Choroid plexus epithelial cell (primary cell): ENCODE data around the gene SMIM10L2A.
"Not testable (repeated sequence)": the region's sequence is repeated elsewhere in the genome, so short reads cannot be mapped to it uniquely, and the experiment has no call there.

Experiments used
- DNase-seq: peaks from one replicate; pipeline ENCODE4 v3.0.0-alpha.2; 2010; ENCODE audit warnings: low read depth
- H3K4me3 ChIP-seq: 2 replicates; pipeline ENCODE4 v1.5.1; 2011; ENCODE audit warnings: low read depth, mild to moderate bottlenecking, control low read depth, low read length, moderate library complexity
- CTCF ChIP-seq: conservative IDR thresholded peaks from 2 replicates; pipeline ENCODE4 v1.5.1; 2011; ENCODE audit warnings: low read depth, mild to moderate bottlenecking, control low read depth, inconsistent platforms, low read length, moderate library complexity

SMIM10L2A gene

DNA sequence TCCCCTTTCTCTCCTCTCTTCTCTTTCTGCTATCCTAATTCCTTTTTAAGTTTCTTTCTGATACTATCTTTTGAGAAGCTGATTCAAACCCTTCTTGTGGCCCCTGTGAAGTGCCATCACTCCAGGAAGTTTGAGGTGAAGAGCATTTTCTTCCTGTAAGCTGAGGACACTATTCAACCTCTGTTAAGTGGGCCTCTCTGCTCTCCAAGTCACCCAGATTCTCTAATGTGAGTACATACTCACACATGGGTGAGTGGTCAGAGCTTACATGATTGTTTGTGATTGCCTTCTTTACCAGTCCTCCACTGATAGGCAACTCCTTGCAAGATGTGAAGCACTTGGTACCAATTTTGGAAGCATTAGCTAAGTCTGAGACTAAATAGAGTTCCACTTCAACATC is 18.4 kb upstream of the SMIM10L2A start:
- no peak for TF ChIP-seq CTCF
- no peak for DNase-seq
- H3K4me3 ChIP-seq, result no peak overlapping the region

DNA sequence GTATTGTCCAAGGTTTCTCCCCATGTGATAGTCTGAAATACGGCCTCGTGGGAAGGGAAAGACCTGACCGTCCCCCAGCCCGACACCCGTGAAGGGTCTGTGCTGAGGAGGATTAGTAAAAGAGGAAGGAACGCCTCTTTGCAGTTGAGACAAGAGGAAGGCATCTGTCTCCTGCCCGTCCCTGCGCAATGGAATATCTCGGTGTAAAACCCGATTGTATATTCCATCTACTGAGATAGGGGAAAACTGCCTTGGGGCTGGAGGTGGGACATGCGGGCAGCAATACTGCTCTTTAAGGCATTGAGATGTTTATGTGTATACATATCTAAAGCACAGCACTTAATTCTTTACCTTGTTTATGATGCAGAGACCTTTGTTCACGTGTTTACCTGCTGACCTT is 15.3 kb upstream of the SMIM10L2A start:
- H3K4me3 ChIP-seq, DNase-seq: not testable (repeated sequence)

GRCh38 chrX:135408794-135409193 is 12.9 kb upstream of the SMIM10L2A start:
- no peak overlapping the region for H3K4me3 ChIP-seq
- TF ChIP-seq CTCF, result no peak
- no peak for DNase-seq

DNA sequence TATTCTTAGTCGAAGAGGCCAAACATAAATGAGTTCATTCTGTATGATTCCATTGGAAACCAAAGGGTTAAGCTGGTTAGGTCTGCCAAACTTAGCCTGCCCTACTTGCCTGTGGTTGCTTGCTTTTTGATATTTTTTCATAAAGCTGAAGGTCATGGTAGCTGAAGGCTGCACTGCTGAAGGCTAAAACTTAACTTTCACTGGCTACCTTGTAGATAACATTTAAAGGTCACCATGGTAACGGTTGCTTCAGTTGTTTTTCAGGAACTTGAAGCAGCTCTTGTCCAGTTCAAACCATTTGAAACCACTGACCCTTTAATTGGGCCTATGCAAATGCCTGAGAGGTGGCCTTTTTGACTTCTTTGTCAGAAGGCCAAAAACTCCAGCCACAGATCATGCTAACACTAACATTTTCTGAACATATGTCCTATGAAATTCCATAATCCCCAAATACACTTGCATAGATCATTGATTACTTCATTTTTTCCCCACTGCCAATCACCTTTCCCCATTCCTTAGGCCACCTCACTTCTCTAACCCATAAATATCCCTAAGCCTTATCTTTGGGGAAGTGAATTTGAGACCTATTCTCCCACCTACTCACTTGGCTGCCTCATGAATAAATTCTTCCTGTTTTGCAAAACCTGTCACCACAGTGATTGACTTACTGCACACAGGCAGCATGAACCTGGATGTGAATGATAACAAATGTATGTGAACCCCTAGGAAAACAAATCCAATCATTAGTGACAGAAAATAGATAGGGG is 10.7 kb upstream of the SMIM10L2A start:
- no peak for DNase-seq
- no peak for TF ChIP-seq CTCF
- H3K4me3 ChIP-seq, result no peak overlapping the region

DNA sequence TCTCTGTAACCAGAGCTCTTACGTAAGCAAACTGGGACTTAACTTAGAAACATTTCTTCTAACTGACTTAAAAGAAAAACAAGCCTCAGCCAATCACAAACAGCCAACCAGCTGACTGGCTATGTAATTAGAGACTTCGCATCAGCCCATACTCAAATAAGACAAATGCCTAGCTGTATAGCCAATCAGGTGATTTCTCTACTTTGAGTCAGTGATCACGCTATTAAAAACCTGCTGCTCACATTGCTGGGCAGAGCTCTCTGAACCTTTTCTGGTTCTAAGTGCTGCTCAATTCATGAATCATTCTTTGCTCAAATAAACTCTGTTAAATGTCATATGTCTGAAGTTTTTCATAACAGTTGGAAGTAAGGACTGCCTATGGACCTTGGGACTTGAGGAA is 9.9 kb upstream of the SMIM10L2A start:
- H3K4me3 ChIP-seq, result no peak overlapping the region
- no peak for TF ChIP-seq CTCF
- DNase-seq, result peak; percentile 6

DNA sequence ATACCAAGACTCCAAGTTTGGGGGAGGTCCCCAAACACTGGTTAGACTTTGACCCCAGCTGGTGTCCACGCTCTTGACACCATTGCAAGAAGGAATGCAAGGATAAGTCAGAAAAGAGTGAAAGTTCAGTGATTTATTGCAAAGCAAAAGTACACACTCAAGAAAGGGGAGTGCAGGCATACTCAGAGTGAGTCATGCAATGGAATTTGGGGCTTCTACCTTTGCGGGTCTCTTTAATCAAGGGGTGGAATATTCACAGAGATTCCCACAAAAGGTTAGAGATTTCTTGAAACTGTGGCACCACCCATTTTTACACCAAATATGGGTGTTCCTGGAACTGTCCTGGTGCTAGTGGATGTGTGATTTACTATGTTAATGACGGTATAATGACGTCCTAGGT is 5.2 kb upstream of the SMIM10L2A start:
- H3K4me3 ChIP-seq, result no peak overlapping the region
- TF ChIP-seq CTCF, result no peak
- no peak for DNase-seq

DNA sequence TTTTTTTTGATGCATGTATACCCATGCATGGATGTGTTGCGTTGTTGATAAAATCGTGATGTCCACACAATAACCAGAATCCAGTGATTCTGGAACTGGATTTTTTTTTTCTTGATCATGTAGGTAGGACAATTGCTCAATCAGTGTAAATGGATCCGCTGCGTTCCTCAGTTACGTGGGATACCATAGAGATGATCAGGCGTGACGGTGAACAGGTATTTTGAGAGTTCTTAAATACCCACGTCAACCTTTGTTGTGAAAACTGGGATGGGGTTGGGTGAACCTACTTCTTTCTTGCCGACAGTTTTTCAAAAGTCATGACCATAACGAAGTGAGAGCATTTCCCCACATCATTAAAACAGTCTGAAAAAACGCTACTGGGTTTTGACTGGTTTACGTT is 913 bp upstream of the SMIM10L2A start:
- no peak for DNase-seq
- H3K4me3 ChIP-seq, result no peak overlapping the region
- no peak for TF ChIP-seq CTCF

DNA sequence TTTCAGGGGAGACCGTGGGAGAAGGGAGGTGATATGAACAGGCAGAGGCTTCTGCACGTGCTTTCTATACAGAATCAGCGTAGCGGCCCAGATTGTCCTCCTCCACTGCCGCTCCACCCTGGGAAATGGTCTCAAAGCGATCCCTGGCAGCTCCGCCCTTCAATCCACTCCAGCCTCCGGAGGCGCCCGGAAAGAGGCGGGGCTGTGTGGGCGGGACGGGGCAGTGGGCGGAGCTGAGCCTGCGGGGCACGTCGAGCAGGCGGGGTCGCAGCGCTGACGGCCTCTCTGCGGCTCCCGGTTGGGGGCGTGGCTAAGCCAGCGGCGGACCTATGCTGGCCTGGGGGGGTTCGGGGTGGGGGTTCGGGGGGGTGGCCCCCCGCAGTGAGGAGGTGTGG is 210 bp upstream of the SMIM10L2A start:
- TF ChIP-seq CTCF, result no peak
- peak overlapping the region; percentile 40 for H3K4me3 ChIP-seq
- peak; percentile 65 for DNase-seq

DNA sequence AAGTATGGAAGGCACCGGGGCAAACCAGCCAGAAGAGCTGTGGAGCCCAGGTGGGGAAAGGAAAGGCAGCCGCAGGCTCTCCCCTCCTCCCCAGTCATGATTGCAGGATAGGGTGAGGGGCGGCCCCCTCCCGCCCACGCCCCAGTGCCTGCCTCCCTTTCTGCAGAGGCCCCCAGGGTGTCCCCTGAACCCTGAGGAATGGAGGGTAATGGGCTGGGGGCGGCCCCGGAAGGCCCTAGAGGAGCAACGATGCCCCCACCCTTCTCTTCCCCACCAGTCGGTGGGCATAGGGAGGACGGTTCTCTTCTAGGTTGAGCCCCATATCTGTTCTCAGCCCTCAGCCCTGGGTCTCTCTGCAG is 1.0 kb downstream of the SMIM10L2A start:
- not testable (repeated sequence) for DNase-seq, H3K4me3 ChIP-seq

- DNase-seq, H3K4me3 ChIP-seq: not testable (repeated sequence)
Measured at GRCh38 chrX:135423173-135423864, 1.6 kb downstream of the SMIM10L2A start.
